ENCODE data around the gene MCOLN3.

DNA sequence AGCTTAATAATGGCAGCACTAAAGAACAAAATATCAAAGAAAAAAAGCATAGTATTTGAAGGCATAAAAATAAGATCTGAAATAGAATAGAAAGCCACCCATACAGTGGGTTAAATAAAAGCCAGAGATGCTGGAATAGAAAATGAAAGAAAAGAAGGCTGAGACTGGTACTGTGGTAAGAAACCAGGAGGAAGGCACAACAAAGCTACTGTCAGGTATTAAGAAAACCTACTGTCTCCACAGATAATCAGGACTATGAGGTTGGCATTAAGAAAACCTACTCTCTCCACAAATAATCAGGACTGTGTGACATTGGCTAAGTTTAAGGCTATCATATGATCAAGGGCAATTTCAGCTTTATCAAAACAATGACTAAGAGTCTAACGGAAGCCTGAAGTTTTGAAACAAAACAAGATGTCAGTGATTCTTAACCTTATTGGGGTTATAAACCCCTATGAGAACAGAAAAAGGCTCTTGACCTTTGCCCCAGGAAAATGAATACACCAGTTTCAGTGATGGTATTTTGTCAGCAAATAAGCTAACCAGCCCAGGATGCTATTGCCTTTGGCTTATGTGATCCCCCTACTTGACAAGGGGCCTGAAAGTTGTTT, 75.8 kb downstream of the MCOLN3 start:
- TF ChIP-seq ETV6 (IDR thresholded peaks at IDR 0.05; ENCODE audit: borderline replicate concordance in 1 of 2, low read depth in 2 of 2, low read length in 1 of 2) (no peak), ETV6 (CRISPR knock-in tag; IDR thresholded peaks at IDR 0.05; ENCODE audit: borderline replicate concordance) (no peak), POLR2A (conservative IDR thresholded peaks at IDR 0.05) (no peak)
